DMS114 treated with DMSO at 0.1 percent for 48 hours (cell line): ENCODE data around the gene TMEM161A.
"Not testable (repeated sequence)": the region's sequence is repeated elsewhere in the genome, so short reads cannot be mapped to it uniquely, and the experiment has no call there.

Source experiments
- DNase-seq: peaks from one replicate; lab custom pipeline; 2025; ENCODE audit not compliant: unreplicated experiment; lab: John Stamatoyannopoulos, UW

TMEM161A gene

DNA sequence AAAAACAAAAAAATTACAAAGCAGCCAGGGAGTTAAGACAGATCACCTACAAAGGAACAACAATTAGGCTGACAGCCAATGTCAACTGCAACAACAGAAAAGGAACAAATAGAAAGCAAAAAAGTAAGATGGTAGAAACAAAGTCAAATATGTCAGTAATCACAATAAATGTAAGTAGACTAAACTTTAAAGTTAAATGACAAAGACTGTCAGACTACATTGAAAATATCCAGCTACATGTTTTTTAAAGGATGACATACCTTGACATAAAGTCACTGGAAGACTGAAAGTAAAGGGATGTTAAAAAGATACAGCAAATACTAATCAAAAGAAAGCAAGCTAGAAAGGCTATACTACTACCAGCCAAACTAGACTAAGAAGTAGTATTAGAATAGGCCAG is 14.9 kb downstream of the TMEM161A start:
- no peak for DNase-seq

DNA sequence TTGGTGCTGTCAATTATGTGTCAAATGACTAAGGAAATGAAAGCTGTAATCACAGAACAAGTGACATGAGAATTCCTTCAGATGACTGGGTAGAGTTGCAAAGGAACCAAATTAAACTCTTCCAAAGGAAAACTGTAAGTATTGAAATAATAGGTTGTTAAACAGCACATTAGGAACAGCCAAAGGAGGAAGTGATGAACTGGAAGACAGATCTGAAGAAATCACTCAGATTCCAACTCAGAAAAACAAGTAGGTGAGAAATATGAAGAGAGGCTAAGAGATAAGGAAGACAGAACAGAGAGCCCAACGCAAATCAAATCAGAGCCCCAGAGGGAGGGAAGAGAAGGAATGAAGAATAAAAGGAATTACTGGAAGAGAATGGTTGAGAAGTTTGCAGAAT is 15.4 kb downstream of the TMEM161A start:
- no peak for DNase-seq

DNA sequence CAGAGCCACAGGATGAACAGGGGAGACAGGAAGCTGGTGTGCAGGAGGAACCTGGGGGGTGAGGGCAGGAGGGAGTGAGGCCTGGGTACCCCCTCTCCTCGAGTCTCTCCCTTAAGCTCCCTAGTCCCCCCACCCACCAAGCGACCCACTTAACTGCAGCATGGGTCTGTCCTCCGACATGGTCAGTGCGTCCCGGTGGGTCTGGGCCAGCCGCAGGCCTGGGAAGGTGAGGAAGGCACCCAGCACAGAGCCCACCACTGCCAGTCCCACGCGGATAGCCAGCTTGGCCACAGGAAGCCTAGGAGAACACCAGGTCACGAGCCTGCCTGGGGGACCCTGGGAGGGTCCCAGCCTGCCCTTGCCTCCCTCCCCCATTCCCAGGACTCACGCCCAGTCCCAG is 16.9 kb downstream of the TMEM161A start:
- no peak for DNase-seq

DNA sequence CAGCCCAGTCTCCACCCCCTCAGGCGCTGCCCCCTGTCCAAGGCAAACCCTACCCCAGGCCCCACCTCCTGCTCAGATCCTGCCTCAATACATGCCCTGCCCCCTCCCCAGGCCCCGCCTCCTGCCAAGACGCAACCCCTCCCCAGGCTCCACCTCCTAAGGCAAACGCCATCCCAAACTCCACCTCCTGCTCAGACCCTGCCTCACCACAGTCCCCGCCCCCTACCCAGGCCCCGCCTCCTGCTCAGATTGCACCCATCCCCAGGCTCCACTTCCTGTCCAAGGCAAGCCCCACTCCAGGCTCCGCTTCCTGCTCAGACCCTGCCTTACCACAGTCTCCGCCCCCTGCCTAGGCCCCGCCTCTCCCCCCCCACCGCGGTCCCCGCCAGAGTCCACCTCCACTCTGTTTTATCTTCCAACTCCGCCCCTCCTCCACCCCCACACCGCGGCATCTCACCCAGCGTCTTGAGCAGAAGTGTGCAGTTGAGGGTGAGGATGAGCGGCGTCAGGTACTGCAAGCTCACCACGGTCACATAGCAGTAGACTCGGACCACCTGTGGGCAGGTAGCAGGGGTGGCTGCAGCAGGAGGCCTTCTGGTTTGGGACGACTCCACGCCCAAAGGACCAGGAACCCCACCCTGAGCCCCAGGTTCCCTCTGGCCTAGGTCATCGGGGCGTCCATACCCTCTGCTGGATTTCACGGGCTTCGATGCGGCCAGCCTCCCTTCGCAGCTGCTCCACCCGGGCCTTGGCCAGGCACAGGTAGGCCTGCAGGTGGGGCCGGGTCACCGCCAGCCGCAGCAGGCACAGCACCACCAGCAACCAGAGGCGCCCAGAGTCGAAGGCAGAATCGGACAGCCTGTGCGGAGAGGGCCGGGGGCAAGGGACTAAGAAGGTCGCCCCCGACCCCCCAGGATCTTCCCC is 17.7 kb downstream of the TMEM161A start:
- peak; percentile 24 for DNase-seq

- DNase-seq = no peak
Observed at GRCh38 chr19:19119325-19120237, 18.7 kb downstream of the TMEM161A start.

- DNase-seq = no peak
Observed at GRCh38 chr19:19115954-19116353, 22.3 kb downstream of the TMEM161A start.

DNA sequence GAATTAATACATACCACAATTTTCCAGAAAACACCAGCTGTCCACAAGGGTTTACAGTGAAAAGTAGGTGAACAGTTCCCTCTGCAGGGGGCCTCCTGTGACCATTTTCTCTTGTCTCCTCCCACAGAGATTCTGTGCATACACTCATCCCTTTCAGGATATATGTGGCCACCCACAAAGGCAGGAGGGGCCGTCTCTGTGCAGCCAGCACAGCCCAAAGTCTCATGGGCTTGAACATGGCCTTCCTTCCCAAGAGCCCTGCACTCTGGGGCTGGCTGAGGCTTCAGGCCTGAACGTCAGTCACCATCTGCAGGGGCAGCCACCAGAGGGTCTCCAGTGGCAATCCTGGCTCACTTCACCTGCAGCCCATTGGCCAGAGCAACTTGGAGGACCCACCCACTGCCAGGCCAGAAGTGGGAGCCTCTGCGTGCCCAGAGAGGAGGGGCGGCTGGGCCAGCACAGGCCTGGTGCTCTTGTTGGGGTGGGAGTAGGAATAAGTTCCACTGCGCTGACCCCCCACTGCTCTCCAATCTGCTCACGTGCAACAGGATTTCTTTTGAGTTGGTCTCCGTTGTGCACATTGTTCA is 25.1 kb downstream of the TMEM161A start:
- DNase-seq = no peak

DNA sequence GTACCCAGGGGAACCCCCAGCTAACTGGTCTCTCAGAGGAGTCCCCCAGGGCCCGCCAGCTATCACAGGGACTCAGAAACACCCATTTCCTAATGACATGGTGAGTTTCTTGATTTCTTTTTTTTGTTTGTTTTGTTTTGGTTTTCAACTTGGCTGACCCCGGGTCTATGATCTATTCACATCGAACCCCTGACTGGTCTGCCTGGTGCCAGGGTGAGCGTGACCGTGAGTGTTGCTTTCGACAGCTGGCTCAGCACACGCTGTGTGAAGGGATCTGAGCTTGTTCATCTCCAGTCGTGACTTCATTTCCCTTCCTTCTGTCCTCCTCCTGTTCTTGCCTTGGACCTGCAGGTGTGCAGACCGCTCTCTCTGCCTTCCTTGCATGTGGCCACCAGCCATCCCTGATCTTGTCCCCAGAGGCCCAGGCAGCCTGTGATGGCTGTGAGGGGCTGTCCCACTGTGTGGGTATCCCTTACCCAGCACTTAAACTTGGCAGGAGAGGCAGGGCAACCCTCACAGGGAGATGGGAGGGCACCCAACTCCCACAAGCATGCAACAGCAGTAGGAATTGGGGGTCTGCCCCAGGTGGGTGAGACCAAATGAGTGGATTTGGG is 26.2 kb downstream of the TMEM161A start:
- no peak for DNase-seq

DNA sequence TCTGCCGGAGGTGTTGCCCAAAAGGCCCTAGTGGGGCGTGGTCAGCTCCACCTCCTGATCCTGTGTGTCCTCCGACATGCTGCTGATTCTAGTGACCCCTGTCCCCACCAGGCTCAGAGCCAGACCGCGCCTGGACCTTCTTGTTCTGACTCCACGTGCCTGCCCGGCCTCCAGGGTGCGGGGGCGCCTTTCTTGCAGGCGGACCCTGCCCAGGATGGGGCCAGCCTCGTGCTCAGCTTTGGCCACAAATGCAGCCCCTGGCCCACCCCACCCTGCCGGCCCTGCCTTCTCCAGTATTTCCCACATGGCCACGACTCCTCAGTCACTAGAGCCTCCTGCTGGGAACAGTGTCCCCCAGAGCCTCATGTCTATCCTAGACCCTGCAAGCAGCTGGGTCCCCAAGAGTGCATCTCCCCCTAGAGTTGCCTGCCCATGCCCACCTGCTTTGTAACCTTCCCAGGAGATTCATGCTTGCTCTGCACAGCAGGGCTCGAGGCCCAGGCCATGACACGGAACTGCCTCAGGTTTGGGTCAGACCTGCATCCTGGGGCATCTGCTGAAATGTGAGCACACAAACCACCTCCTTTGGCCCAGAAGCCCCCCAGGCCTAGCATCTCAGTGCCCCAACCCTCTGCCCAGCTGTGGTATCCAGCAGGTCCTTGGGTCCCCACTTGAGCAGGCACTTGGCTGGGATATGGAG is 27.0 kb downstream of the TMEM161A start:
- no peak for DNase-seq

DNA sequence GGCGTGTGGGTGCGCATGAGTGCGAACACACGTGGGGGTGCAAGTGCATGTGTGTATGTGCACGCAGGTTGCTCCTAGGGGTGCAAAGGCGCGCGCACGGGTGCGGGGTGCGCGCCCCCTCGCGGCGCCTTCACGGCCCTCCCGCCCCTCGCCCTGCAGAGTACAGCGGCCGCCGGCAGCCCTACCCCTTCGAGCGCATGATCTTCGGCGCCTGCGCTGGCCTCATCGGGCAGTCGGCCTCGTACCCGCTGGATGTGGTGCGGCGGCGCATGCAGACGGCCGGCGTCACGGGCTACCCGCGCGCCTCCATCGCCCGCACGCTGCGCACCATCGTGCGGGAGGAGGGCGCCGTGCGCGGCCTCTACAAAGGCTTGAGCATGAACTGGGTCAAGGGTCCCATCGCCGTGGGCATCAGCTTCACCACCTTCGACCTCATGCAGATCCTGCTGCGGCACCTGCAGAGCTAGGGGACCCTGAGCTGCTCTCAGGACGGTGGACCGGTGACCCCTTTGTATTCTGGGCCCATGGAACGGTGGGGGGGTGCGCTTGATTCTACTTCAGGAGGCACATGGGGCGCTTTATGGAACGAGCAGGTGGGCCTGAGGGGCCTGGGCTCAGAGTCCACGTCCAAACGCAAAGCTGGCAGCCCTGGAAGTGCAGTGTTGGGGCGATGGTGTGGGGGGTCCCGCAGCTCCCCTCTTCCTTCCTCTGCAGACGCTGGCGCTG is 27.7 kb downstream of the TMEM161A start:
- DNase-seq = no peak

DNA sequence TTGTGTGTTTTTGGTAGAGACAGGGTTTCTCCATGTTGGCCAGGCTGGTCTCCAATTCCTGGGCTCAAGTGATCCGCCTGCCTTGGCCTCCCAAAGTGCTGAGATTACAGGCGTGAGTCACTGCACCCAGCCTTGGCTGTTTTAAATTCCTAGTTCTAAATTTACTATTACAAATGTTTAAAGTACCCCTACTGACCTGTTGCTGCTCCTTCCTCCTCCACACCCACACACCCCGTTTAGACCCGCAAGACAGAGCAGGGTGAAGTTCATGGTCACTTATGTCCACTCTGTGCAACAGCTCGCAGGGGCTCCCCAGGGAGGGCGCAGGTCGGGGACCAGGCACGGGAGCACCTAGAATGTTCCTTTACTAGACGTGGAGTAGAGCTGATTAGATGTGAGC is 28.7 kb downstream of the TMEM161A start:
- no peak for DNase-seq

DNA sequence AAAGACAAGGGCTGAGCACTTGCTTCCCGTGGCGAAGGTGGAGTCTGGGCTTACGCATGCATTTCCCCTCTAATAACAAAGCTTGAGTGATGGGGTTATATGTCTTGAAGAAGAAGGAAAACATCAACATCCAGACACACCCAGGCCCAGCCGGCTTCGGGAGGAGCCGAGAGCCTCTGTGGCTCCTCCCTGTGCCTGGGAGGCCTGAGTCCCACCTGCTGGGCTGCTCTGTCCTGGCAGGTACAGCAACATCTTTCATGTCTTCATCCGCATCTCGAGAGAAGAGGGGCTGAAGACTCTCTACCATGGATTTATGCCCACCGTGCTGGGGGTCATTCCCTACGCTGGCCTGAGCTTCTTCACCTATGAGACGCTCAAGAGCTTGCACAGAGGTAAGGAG is 30.6 kb downstream of the TMEM161A start:
- DNase-seq = no peak

GRCh38 chr19:19106938-19107337 is 31.3 kb downstream of the TMEM161A start:
- not testable (repeated sequence) for DNase-seq

DNA sequence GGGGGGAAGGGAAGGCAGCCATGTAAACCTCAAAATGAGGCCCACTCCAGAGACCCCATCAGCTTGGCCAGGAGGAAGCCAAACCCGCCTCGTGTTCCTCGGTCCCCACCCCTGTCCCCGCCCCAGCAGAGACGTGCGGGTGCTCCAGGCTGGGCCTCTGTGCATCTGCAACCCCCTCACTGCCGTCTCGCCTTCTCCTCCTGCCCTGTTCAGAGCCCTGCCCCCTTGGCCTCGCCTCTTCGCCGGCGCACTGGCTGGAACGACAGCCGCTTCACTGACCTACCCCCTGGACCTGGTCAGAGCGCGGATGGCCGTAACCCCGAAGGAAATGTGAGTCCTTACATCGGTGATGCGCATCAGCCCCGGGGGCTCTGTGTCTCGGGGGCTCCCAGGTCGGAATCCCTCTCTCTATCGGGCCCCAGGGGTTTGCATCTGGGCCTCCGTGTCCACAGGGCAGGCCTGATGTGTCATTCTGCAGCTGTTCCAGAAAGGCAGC is 32.2 kb downstream of the TMEM161A start:
- DNase-seq = no peak

DNA sequence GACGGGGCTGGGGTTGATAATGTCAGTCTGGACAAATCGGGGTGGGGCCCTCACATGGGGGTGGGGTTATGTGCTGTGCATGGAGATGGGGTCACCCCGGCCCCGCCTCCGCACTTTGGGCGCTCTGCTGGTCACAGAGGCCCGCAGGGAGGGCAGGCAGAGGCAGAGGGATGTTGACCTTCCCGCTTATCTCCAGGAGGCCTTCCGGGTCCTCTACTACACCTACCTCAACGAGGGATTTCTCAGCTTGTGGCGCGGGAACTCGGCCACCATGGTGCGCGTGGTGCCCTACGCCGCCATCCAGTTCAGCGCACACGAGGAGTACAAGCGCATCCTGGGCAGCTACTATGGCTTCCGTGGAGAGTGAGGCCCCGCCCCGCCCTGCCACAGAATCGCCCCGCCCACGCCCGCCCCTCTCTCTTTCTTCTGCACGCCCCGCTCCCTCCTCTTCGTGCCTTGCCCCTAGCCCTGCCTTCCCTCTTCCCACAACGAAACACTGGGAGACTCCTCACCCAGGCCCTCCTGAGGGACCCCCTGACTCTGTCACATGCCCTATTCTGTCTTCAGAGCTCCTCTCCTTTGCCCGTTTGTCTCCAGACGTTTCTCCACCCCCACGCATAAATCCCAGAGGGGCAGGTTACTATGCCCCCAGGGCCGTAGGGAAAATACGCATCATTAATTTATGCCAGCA is 32.8 kb downstream of the TMEM161A start:
- peak; percentile 74 for DNase-seq

- no peak for DNase-seq
Observed at GRCh38 chr19:19103167-19103566, 35.1 kb downstream of the TMEM161A start.

GRCh38 chr19:19102566-19102965 is 35.7 kb downstream of the TMEM161A start:
- DNase-seq = not testable (repeated sequence)

DNA sequence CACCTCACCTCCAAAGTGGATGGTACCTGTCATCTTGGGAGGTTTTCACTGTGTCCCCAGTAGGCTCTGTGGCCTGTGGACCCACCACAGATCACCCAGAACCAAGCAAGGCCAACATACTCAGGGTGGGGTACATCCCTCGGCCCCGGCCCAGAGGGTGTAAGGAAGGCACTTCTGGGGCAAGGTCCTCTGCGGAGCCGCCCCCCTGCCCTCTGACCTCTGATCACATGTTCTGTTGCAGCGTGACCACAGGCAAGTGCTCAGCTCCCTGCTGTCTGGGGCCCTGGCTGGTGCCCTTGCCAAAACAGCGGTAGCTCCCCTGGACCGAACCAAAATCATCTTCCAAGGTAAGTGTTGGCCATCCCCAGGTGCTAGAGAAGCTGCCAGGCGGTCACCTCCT is 36.7 kb downstream of the TMEM161A start:
- no peak for DNase-seq
